Loucy (cell line): ENCODE measurements around the gene SLC25A17.

Experiments used
- EZH2phosphoT487 ChIP-seq: fragments of 200-600 bp; IDR thresholded peaks from 2 replicates; pipeline ENCODE4 v1.6.1; 2018; ENCODE audit warnings: antibody characterized with exemption, mild to moderate bottlenecking, moderate library complexity, borderline replicate concordance
- TF ChIP-seq, protein P1 (sequence below): fragments of 200-600 bp; sonication (generic); conservative IDR thresholded peaks from 2 replicates; pipeline ENCODE4 v1.5.1; 2014; ENCODE audit warnings: mild to moderate bottlenecking, antibody characterized with exemption, low read length

- TF ChIP-seq, protein P1, sequence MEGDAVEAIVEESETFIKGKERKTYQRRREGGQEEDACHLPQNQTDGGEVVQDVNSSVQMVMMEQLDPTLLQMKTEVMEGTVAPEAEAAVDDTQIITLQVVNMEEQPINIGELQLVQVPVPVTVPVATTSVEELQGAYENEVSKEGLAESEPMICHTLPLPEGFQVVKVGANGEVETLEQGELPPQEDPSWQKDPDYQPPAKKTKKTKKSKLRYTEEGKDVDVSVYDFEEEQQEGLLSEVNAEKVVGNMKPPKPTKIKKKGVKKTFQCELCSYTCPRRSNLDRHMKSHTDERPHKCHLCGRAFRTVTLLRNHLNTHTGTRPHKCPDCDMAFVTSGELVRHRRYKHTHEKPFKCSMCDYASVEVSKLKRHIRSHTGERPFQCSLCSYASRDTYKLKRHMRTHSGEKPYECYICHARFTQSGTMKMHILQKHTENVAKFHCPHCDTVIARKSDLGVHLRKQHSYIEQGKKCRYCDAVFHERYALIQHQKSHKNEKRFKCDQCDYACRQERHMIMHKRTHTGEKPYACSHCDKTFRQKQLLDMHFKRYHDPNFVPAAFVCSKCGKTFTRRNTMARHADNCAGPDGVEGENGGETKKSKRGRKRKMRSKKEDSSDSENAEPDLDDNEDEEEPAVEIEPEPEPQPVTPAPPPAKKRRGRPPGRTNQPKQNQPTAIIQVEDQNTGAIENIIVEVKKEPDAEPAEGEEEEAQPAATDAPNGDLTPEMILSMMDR: no peak
- no peak for TF ChIP-seq EZH2phosphoT487
Measured at GRCh38 chr22:40808018-40808841, 10.9 kb downstream of the SLC25A17 start.
